Endothelial cell of umbilical vein (primary cell): ENCODE measurements around the gene AURKAIP1. TPM values are rescaled to one million over a fixed set of nuclear protein-coding genes. Genes with fewer than 3 reads are reported as not detected.

Experiments
- BruUV-seq: library from RNA; stranded (reverse); fragments of 400-500 nt; replicated peaks from 2 replicates; lab custom pipeline; 2021; lab: Mats Ljungman, UMichigan
- CTCF ChIA-PET: fragments of 300-600, 350-600 bp; sonication (Branson Sonifier 250); formaldehyde crosslinking; loops from one replicate; lab custom pipeline; 2021; ENCODE audit warnings: antibody characterized with exemption, inconsistent platforms; lab: Charles Lee
- POLR2A ChIA-PET: fragments of 300-600, 350-600 bp; sonication (Branson Sonifier 250); formaldehyde crosslinking; loops from one replicate; lab custom pipeline; 2021; ENCODE audit warnings: antibody characterized with exemption, inconsistent platforms; lab: Charles Lee
- DNase-seq: peaks from one replicate; pipeline ENCODE4 v3.0.0-alpha.2; 2011; ENCODE audit warnings: low read depth, low spot score
- FAIRE-seq: peaks from 2 replicates; lab custom pipeline; 2011; peaks lifted over from hg19 to GRCh38; lab: Jason Lieb, UNC
- H2AFZ ChIP-seq: 2 replicates; pipeline ENCODE4 v1.6.0; 2012; ENCODE audit warnings: low read depth, low read length, control low read depth, inconsistent platforms
- H3K27ac ChIP-seq: 2 replicates; pipeline ENCODE4 v1.5.1; 2011; ENCODE audit warnings: low read depth, mild to moderate bottlenecking, control low read depth, low read length, moderate library complexity; ENCODE audit not compliant: insufficient read depth
- H3K27me3 ChIP-seq, 2 experiments: 2 replicates each; pipeline versions ENCODE4 v1.6.0 to v1.6.1; 2011; ENCODE audit warnings: low read length in 2 of 2, mixed read lengths in 1 of 2; ENCODE audit not compliant: control insufficient read depth in 2 of 2, insufficient read depth in 2 of 2
- H3K36me3 ChIP-seq, 2 experiments: 2 replicates in 1 of 2; 3 replicates in 1 of 2; pipeline ENCODE4 v1.5.1; 2011; ENCODE audit warnings: low read length in 2 of 2, mild to moderate bottlenecking in 1 of 2, moderate library complexity in 1 of 2; ENCODE audit not compliant: control insufficient read depth in 2 of 2, insufficient read depth in 2 of 2; ENCODE audit errors: extremely low read depth in 1 of 2
- H3K4me1 ChIP-seq: 3 replicates; pipeline ENCODE4 v1.5.1; 2011; ENCODE audit warnings: mild to moderate bottlenecking, low read length; ENCODE audit not compliant: control insufficient read depth, insufficient read depth; ENCODE audit errors: extremely low read depth
- H3K4me2 ChIP-seq: 2 replicates; pipeline ENCODE4 v1.6.1; 2011; ENCODE audit warnings: low read length, control low read depth, mixed read lengths; ENCODE audit not compliant: insufficient read depth
- H3K4me3 ChIP-seq, 3 experiments: fragments of 200-600 bp in 1 of 3; sonication (generic), shearing (Covaris generic) in 1 of 3; replicated peaks in 1 of 3; 2 replicates each; pipeline ENCODE4 v1.5.1; 2011 to 2016; ENCODE audit warnings: control low read depth in 3 of 3, low read length in 3 of 3, mild to moderate bottlenecking in 2 of 3, inconsistent platforms in 1 of 3, low read depth in 1 of 3, moderate library complexity in 1 of 3; ENCODE audit not compliant: insufficient read depth in 1 of 3
- H3K79me2 ChIP-seq: 2 replicates; pipeline ENCODE4 v1.6.0; 2012; ENCODE audit warnings: low read length, inconsistent platforms; ENCODE audit not compliant: control insufficient read depth, insufficient read depth
- H3K9ac ChIP-seq: replicated peaks from 2 replicates; pipeline ENCODE3; 2011; ENCODE audit warnings: low read length, control low read depth; ENCODE audit not compliant: insufficient read depth; ENCODE audit errors: extremely low read depth
- H3K9me1 ChIP-seq: replicated peaks from 3 replicates; pipeline ENCODE4 v1.6.0; 2011; ENCODE audit warnings: mild to moderate bottlenecking, low read length; ENCODE audit not compliant: control insufficient read depth, insufficient read depth; ENCODE audit errors: extremely low read depth
- H3K9me3 ChIP-seq: replicated peaks from 2 replicates; pipeline ENCODE4 v1.5.1; 2012; ENCODE audit warnings: low read length, inconsistent platforms; ENCODE audit not compliant: control insufficient read depth, insufficient read depth
- H4K20me1 ChIP-seq: replicated peaks from 2 replicates; pipeline ENCODE3; 2011; ENCODE audit warnings: mild to moderate bottlenecking, low read length; ENCODE audit not compliant: control insufficient read depth, insufficient read depth; ENCODE audit errors: extremely low read depth
- CTCF ChIP-seq, 2 donors: IDR thresholded peaks; 1 replicate in 1 of 2; 2 replicates in 1 of 2; pipeline ENCODE4 v1.5.1; 2011; ENCODE audit warnings: low read length in 2 of 2, mild to moderate bottlenecking in 2 of 2, moderate library complexity in 2 of 2, control low read depth in 1 of 2, inconsistent platforms in 1 of 2, low read depth in 1 of 2; ENCODE audit not compliant: insufficient read depth in 1 of 2; ENCODE audit errors: extremely low read depth in 1 of 2
- EZH2 ChIP-seq: IDR thresholded peaks from 2 replicates; pipeline ENCODE4 v1.6.1; 2012; ENCODE audit warnings: borderline replicate concordance, low read depth, mild to moderate bottlenecking, moderate library complexity, low read length, inconsistent platforms; ENCODE audit not compliant: severe bottlenecking
- FOS ChIP-seq: IDR thresholded peaks from 2 replicates; pipeline ENCODE4 v1.6.1; 2011; ENCODE audit warnings: mild to moderate bottlenecking, low read length, moderate library complexity, borderline replicate concordance; ENCODE audit not compliant: insufficient read depth
- GATA2 ChIP-seq: IDR thresholded peaks from 2 replicates; pipeline ENCODE4 v1.7.0; 2011; ENCODE audit warnings: low read depth, mild to moderate bottlenecking, moderate library complexity, mixed read lengths, low read length; ENCODE audit not compliant: insufficient read length, insufficient read depth
- JUN ChIP-seq: IDR thresholded peaks from 2 replicates; pipeline ENCODE4 v1.6.1; 2011; ENCODE audit warnings: borderline replicate concordance, low read depth; ENCODE audit not compliant: insufficient read length, insufficient read depth
- MAX ChIP-seq: IDR thresholded peaks from 2 replicates; pipeline ENCODE4 v1.6.1; 2011; ENCODE audit not compliant: insufficient read depth, insufficient read length
- POLR2A ChIP-seq: IDR thresholded peaks from 2 replicates; pipeline ENCODE4 v1.6.1; 2012; ENCODE audit warnings: low read depth, mild to moderate bottlenecking, control low read depth, low read length
- POLR2AphosphoS5 ChIP-seq: IDR thresholded peaks from 2 replicates; pipeline ENCODE4 v1.6.1; 2012; ENCODE audit warnings: low read depth, mild to moderate bottlenecking, control low read depth, low read length, moderate library complexity; ENCODE audit not compliant: insufficient read depth
- dilution Hi-C: fragments of 300-500 bp; cut with MboI; formaldehyde crosslinking; loops from one replicate; pipeline ENCODE4 v1.15.0; 2019; ENCODE audit warnings: low sequenced_read_pairs; ENCODE audit not compliant: extremely low pct_ligation_motif_present
- intact Hi-C: fragments of 100-400 bp; cut with micrococcal nuclease; formaldehyde crosslinking; loops from one replicate; pipeline ENCODE4 v1.10.0; 2022
- polyA plus RNA-seq, 4 experiments: library from polyadenylated mRNA; depleted of rRNA in 3 of 4; stranded (reverse) in 3 of 4; unstranded in 1 of 4; fragments of >200 nt; gene quantifications; 2 replicates each; pipeline versions ENCODE4 v1.2.1 to v1.2.3, GENCODE V29; 2011 to 2012; ENCODE audit warnings: missing spikeins in 1 of 4
- total RNA-seq: library from RNA; stranded (reverse); gene quantifications from 2 replicates; pipeline ENCODE4 v1.2.3, GENCODE V29; 2021

Gene AURKAIP1
- total and polyA plus RNA-seq, 2 donors (not counting 3 experiments of a cell fraction or from before 2014, with no cell fraction given): 73.3 to 151 TPM

GRCh38 chr1:1324524-1325287 is 50.3 kb downstream of the AURKAIP1 start, which contains the start of the genes CPTP and INTS11:
Gene CPTP, plus strand, starts transcription at chr1:1324802. Its CDS starts 2,109 bp downstream, at chr1:1326911.
Gene INTS11, minus strand, starts transcription at chr1:1324660. Its CDS starts 52 bp downstream, at chr1:1324608.
- Histone ChIP-seq H3K9me1 (no peaks in the 10 kb centered on the region), H3K4me3 (peak within 1 kb of the TSS; percentile 71 to 97 (median 84)), H3K79me2 (peaks cover 53% of the 10 kb centered on the region), H4K20me1 (peaks cover 2% of the 10 kb centered on the region), H3K4me1 (peaks cover 13% of the 10 kb centered on the region), H3K9ac (peak within 1 kb of the TSS; percentile 88), H2AFZ (peak within 1 kb of the TSS; percentile 76), H3K27ac (peak within 1 kb of the TSS; percentile 61), H3K27me3 (no peaks in the 10 kb centered on the region), H3K9me3 (no peaks in the 10 kb centered on the region), H3K36me3 (peaks cover 0 to 19% of the 10 kb centered on the region in 2 experiments), H3K4me2 (peak within 1 kb of the TSS; percentile 74)
- FAIRE-seq (peak; percentile 87), DNase-seq (peak; percentile 89)
- intact Hi-C loops: loop anchor here (2.0 kb wide), 2 partner anchors 16 to 50 kb away; partner anchors contain the start of genes AURKAIP1 and PUSL1
- ChIA-PET CTCF (no interaction called here), POLR2A (no interaction called here)
- TF ChIP-seq CTCF (IDR thresholded peaks at IDR 0.05; ENCODE audit: extremely low read depth in 1 of 2, insufficient read depth in 1 of 2, low read depth in 1 of 2, low read length in 2 of 2) (no peak), POLR2AphosphoS5 (peak; percentile 79), EZH2 (no peak), GATA2 (no peak), JUN (no peak), FOS (no peak), MAX (no peak), POLR2A (peak; percentile 81)
- BruUV-seq: no TSS peak
- dilution Hi-C loops: no loop called here
